Measurements from ENCODE around the gene ATP5MC2.

- TF ChIP-seq POLR2AphosphoS5 (IDR thresholded peaks at IDR 0.05; ENCODE audit: low read depth) (peak; percentile 74; the same call in 1 of the 2 replicates), CTCF (IDR thresholded peaks at IDR 0.05; ENCODE audit: insufficient read depth, low read length) (no peak), GABPA (IDR thresholded peaks at IDR 0.05; ENCODE audit: low read depth) (0 out of 2 replicates have a peak, but pooled peaks have one; percentile 13), REST (IDR thresholded peaks at IDR 0.05; ENCODE audit: insufficient replicate concordance, low read depth) (peak; percentile 53), SPI1 (IDR thresholded peaks at IDR 0.05; ENCODE audit: borderline replicate concordance, low read depth) (peak; percentile 2; the same call in 1 of the 2 replicates)
Observed at GRCh38 chr12:53625946-53626701, 49.8 kb downstream of the ATP5MC2 start, which contains the start of gene ATF7.
